ENCODE measurements around the gene SLC25A51. TPM values are rescaled to one million over a fixed set of nuclear protein-coding genes. Genes with fewer than 3 reads are reported as not detected.

SLC25A51 gene
- polyA plus RNA-seq, 1 donor (not counting 4 experiments of a cell fraction or from before 2014, with no cell fraction given): 22.2 TPM

- no peaks in the 10 kb centered on the region for H3K9me3 ChIP-seq (ENCODE audit: control insufficient read depth, low read depth, low read length)
- H3K9me1 ChIP-seq (ENCODE audit: control insufficient read depth, extremely low read depth, insufficient read depth, low read length): no peaks in the 10 kb centered on the region
- no peak overlapping the region for H3K4me3 ChIP-seq (ENCODE audit: control insufficient read depth in 2 of 3, extremely low read depth in 1 of 3, insufficient read depth in 2 of 3, low read depth in 1 of 3, low read length in 3 of 3)
- H3K9ac ChIP-seq (ENCODE audit: control insufficient read depth, extremely low read depth, insufficient read depth, low read length): peak overlapping the region; percentile 67
- peak overlapping the region; percentile 90 for H3K4me2 ChIP-seq (ENCODE audit: control insufficient read depth, extremely low read depth, insufficient read depth, low read depth, low read length)
- peaks cover 9 to 10% of the 10 kb centered on the region in 2 experiments for H3K36me3 ChIP-seq (ENCODE audit: control insufficient read depth in 2 of 2, extremely low read depth in 1 of 2, insufficient read depth in 2 of 2, low read length in 2 of 2)
- H3K4me1 ChIP-seq (ENCODE audit: control insufficient read depth, extremely low read depth, insufficient read depth, low read length): peaks cover 38% of the 10 kb centered on the region
- no peak for TF ChIP-seq CTCF (optimal IDR thresholded peaks at IDR 0.05 in 1 of 3, IDR thresholded peaks at IDR 0.05 in 1 of 3, conservative IDR thresholded peaks at IDR 0.05 in 1 of 3; ENCODE audit: extremely low read depth in 1 of 3, insufficient read depth in 2 of 3, low read length in 3 of 3)
- TF ChIP-seq EZH2 (IDR thresholded peaks at IDR 0.05; ENCODE audit: low read length): no peak
- peak overlapping the region; percentile 78 for H3K27ac ChIP-seq (ENCODE audit: control insufficient read depth, insufficient read depth, low read length)
- H3K27me3 ChIP-seq (ENCODE audit: control insufficient read depth, extremely low read depth, insufficient read depth, low read length): no peaks in the 10 kb centered on the region
- no peaks in the 10 kb centered on the region for H4K20me1 ChIP-seq (ENCODE audit: control insufficient read depth, extremely low read depth, insufficient read depth, low read length)
- dilution Hi-C loops (cut with MboI; ENCODE audit: extremely low pct_ligation_motif_present, low sequenced_read_pairs): no loop called here
- FAIRE-seq: no peak
- no peak for DNase-seq (ENCODE audit: low read depth, low spot score)
- H2AFZ ChIP-seq (ENCODE audit: control insufficient read depth, low read length): no peak overlapping the region
- H3K79me2 ChIP-seq (ENCODE audit: control insufficient read depth, insufficient read depth, low read length): peaks cover 19% of the 10 kb centered on the region
Observed at GRCh38 chr9:37923118-37923795, 19.3 kb upstream of the SLC25A51 start.

GRCh38 chr9:37922363-37923117 lies 18.6 kb upstream of the SLC25A51 start:
- FAIRE-seq: no peak
- H3K4me3 ChIP-seq (ENCODE audit: control insufficient read depth in 2 of 3, extremely low read depth in 1 of 3, insufficient read depth in 2 of 3, low read depth in 1 of 3, low read length in 3 of 3): peak overlapping the region in 2 of 3 experiments; percentile 40 to 45
- dilution Hi-C loops (cut with MboI; ENCODE audit: extremely low pct_ligation_motif_present, low sequenced_read_pairs): no loop called here
- TF ChIP-seq EZH2 (IDR thresholded peaks at IDR 0.05; ENCODE audit: low read length) (no peak), CTCF (optimal IDR thresholded peaks at IDR 0.05 in 1 of 3, IDR thresholded peaks at IDR 0.05 in 1 of 3, conservative IDR thresholded peaks at IDR 0.05 in 1 of 3; ENCODE audit: extremely low read depth in 1 of 3, insufficient read depth in 2 of 3, low read length in 3 of 3) (no peak)
- peaks cover 17% of the 10 kb centered on the region for H3K79me2 ChIP-seq (ENCODE audit: control insufficient read depth, insufficient read depth, low read length)
- peak overlapping the region; percentile 78 for H3K27ac ChIP-seq (ENCODE audit: control insufficient read depth, insufficient read depth, low read length)
- no peak overlapping the region for H2AFZ ChIP-seq (ENCODE audit: control insufficient read depth, low read length)
- no peak for DNase-seq (ENCODE audit: low read depth, low spot score)
- no peaks in the 10 kb centered on the region for H3K27me3 ChIP-seq (ENCODE audit: control insufficient read depth, extremely low read depth, insufficient read depth, low read length)
- H3K4me2 ChIP-seq (ENCODE audit: control insufficient read depth, extremely low read depth, insufficient read depth, low read depth, low read length): peak overlapping the region; percentile 90
- H3K9me3 ChIP-seq (ENCODE audit: control insufficient read depth, low read depth, low read length): no peaks in the 10 kb centered on the region
- H3K9ac ChIP-seq (ENCODE audit: control insufficient read depth, extremely low read depth, insufficient read depth, low read length): peak overlapping the region; percentile 67
- H3K36me3 ChIP-seq (ENCODE audit: control insufficient read depth in 2 of 2, extremely low read depth in 1 of 2, insufficient read depth in 2 of 2, low read length in 2 of 2): peaks cover 13 to 16% of the 10 kb centered on the region in 2 experiments
- H4K20me1 ChIP-seq (ENCODE audit: control insufficient read depth, extremely low read depth, insufficient read depth, low read length): no peaks in the 10 kb centered on the region
- H3K9me1 ChIP-seq (ENCODE audit: control insufficient read depth, extremely low read depth, insufficient read depth, low read length): no peaks in the 10 kb centered on the region
- peaks cover 38% of the 10 kb centered on the region for H3K4me1 ChIP-seq (ENCODE audit: control insufficient read depth, extremely low read depth, insufficient read depth, low read length)

All from keratinocyte (primary cell).